ACC112 (cell line): ENCODE measurements around the gene MCOLN1.
A peak's percentile ranks its signal among the peaks of the same experiment; 100 is the strongest.

Experiments
- H2AFZ ChIP-seq: fragments of 200-600 bp; sonication (generic); one replicate; pipeline ENCODE4 v1.6.0; 2017; ENCODE audit warnings: antibody characterized with exemption, low read length; ENCODE audit not compliant: unreplicated experiment
- H3K27ac ChIP-seq: fragments of 200-600 bp; sonication (generic); 2 replicates; pipeline ENCODE4 v1.5.1; 2014; ENCODE audit warnings: low read depth, mild to moderate bottlenecking, antibody characterized with exemption, low read length, moderate library complexity
- H3K27me3 ChIP-seq: fragments of 200-600 bp; sonication (generic); 2 replicates; pipeline ENCODE4 v1.6.1; 2014; ENCODE audit warnings: mild to moderate bottlenecking, antibody characterized with exemption, low read length, moderate library complexity, mixed read lengths; ENCODE audit not compliant: insufficient read depth
- H3K36me3 ChIP-seq: fragments of 200-600 bp; sonication (generic); 2 replicates; pipeline ENCODE4 v1.6.1; 2016; ENCODE audit warnings: mild to moderate bottlenecking, antibody characterized with exemption, low read length, moderate library complexity, mixed read lengths; ENCODE audit not compliant: insufficient read depth
- H3K4me1 ChIP-seq: fragments of 200-600 bp; sonication (generic); one replicate; pipeline ENCODE4 v1.6.1; 2016; ENCODE audit warnings: low read length, mixed read lengths; ENCODE audit not compliant: insufficient read depth, unreplicated experiment, control insufficient read depth
- H3K4me3 ChIP-seq: fragments of 200-600 bp; sonication (generic); 2 replicates; pipeline ENCODE4 v1.5.1; 2014; ENCODE audit warnings: mild to moderate bottlenecking, low read depth, low read length
- H3K79me2 ChIP-seq: fragments of 200-600 bp; sonication (generic); one replicate; pipeline ENCODE4 v1.6.0; 2016; ENCODE audit warnings: low read length; ENCODE audit not compliant: control insufficient read depth, unreplicated experiment, insufficient read depth

MCOLN1 gene

DNA sequence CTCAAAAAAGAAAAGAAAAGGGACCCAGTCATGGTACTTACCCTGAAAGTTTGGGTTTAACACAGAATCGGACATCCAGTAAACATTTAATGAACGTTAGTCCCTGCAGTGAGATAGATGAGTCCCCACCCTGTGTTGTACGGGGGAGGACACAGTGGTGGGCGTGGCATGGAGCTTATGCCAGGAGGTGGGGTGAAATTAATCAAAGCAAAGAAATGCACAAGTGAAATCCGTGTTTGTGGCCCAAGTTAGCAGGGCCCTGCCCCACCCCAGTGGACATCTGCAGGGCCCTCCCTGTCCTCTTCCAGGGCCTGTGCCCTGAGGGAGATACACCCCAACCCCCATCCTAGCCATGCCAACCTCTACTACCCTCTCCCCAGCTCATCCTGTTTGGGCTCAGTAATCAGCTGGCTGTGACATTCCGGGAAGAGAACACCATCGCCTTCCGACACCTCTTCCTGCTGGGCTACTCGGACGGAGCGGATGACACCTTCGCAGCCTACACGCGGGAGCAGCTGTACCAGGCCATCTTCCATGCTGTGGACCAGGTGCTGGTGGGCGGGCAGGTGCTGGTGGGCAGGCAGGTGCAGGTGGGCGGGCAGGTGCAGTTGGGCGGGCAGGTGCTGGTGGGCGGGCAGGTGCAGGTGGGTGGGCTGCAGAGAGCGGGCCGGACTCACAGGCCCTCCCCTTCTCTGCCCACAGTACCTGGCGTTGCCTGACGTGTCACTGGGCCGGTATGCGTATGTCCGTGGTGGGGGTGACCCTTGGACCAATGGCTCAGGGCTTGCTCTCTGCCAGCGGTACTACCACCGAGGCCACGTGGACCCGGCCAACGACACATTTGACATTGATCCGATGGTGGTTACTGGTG, 3.9 kb downstream of the MCOLN1 start:
- H3K27ac ChIP-seq = no peak overlapping the region
- no peaks in the 10 kb centered on the region for H3K36me3 ChIP-seq
- H3K27me3 ChIP-seq = no peaks in the 10 kb centered on the region
- peaks cover 11% of the 10 kb centered on the region for H3K79me2 ChIP-seq
- no peak overlapping the region for H2AFZ ChIP-seq
- H3K4me3 ChIP-seq = no peak overlapping the region
- H3K4me1 ChIP-seq = no peaks in the 10 kb centered on the region

DNA sequence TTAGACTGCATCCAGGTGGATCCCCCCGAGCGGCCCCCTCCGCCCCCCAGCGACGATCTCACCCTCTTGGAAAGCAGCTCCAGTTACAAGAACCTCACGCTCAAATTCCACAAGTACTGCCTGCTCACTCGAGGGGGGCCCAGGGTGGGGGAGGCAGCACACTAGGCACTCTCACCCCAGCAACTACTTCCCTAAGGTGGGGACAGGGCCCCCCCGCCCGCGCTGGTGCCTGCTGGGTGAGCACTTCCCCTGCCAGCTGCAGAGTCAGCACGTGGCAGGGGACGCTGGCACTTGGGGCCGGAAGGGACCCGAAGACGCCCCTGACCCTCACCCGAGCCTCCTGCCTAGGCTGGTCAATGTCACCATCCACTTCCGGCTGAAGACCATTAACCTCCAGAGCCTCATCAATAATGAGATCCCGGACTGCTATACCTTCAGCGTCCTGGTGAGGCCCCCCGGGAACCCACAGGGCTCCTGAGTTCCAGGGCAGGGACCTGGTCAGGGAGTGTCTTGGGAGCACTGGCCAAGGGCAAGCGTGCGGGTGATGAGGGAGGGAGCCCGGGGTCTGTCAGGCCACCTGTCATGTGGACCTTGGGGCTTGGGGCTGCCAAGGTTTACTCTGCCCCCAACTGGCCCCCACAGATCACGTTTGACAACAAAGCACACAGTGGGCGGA, 5.2 kb downstream of the MCOLN1 start:
- no peak overlapping the region for H2AFZ ChIP-seq

DNA sequence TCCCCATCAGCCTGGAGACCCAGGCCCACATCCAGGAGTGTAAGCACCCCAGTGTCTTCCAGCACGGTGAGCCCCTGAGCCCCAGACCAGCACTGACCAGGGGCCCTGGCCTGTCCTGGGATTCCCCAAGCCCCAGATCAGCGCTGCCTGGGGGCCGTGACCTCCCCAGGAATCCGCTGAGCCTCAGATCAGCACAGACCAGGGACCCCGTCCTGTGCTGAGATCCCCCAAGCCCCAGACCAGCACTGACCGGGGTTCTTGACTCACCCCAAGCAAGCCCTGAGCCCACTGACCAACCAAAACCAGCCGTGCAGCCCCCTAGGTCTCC, 5.7 kb downstream of the MCOLN1 start:
- no peaks in the 10 kb centered on the region for H3K27me3 ChIP-seq
- no peak overlapping the region for H3K27ac ChIP-seq
- H3K4me3 ChIP-seq = no peak overlapping the region
- no peaks in the 10 kb centered on the region for H3K36me3 ChIP-seq
- peaks cover 9% of the 10 kb centered on the region for H3K79me2 ChIP-seq
- H2AFZ ChIP-seq = no peak overlapping the region
- no peaks in the 10 kb centered on the region for H3K4me1 ChIP-seq

More for the DNA sequence above, 5.2 kb downstream of the MCOLN1 start:
- H3K4me1 ChIP-seq = no peaks in the 10 kb centered on the region
- H3K79me2 ChIP-seq = peaks cover 11% of the 10 kb centered on the region
- H3K4me3 ChIP-seq = no peak overlapping the region
- H3K27me3 ChIP-seq = no peaks in the 10 kb centered on the region
- no peaks in the 10 kb centered on the region for H3K36me3 ChIP-seq
- no peak overlapping the region for H3K27ac ChIP-seq

DNA sequence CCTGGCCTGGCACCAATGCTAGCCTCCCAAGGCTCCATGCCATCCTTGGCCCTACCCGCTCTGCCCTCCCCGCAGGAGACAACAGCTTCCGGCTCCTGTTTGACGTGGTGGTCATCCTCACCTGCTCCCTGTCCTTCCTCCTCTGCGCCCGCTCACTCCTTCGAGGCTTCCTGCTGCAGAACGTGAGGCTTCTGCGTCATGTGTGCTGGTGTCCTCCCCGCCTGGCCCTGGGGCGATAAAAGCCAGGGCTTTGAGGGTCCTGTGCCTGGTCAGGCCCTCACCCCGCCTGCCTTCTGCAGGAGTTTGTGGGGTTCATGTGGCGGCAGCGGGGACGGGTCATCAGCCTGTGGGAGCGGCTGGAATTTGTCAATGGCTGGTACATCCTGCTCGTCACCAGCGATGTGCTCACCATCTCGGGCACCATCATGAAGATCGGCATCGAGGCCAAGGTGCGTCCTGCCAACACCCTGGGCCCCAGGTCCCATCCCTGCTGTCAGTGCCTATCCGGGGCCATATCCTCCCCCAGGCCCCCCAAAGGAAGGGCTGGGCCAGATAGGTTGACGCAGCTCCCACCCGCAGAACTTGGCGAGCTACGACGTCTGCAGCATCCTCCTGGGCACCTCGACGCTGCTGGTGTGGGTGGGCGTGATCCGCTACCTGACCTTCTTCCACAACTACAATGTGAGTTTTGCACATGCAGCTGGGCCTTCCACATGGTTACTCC, 6.3 kb downstream of the MCOLN1 start:
- no peaks in the 10 kb centered on the region for H3K27me3 ChIP-seq
- no peak overlapping the region for H3K4me3 ChIP-seq
- no peak overlapping the region for H3K27ac ChIP-seq
- no peaks in the 10 kb centered on the region for H3K4me1 ChIP-seq
- H3K79me2 ChIP-seq = peaks cover 3% of the 10 kb centered on the region
- no peaks in the 10 kb centered on the region for H3K36me3 ChIP-seq
- no peak overlapping the region for H2AFZ ChIP-seq

DNA sequence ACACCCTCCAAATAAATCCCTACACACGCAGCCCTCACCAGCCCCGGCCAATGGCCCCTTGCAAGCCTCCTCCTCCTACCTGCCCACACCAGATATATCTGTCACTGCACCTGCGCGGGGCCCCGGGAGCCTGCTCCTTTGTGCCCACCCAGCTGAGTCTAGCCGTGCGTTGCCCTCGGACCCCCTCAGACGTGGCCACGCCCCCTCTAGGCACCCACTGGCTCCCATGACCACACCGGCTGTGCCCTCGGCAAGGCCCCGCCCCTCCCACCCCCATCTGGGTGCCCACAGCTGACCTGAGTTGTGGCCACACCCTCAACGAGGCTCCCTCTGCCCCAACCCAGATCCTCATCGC, 6.8 kb downstream of the MCOLN1 start:
- Histone ChIP-seq H3K79me2 (peaks cover under 1% of the 10 kb centered on the region), H3K27ac (no peak overlapping the region), H3K27me3 (no peaks in the 10 kb centered on the region), H3K4me3 (no peak overlapping the region), H3K36me3 (no peaks in the 10 kb centered on the region), H2AFZ (no peak overlapping the region), H3K4me1 (no peaks in the 10 kb centered on the region)

DNA sequence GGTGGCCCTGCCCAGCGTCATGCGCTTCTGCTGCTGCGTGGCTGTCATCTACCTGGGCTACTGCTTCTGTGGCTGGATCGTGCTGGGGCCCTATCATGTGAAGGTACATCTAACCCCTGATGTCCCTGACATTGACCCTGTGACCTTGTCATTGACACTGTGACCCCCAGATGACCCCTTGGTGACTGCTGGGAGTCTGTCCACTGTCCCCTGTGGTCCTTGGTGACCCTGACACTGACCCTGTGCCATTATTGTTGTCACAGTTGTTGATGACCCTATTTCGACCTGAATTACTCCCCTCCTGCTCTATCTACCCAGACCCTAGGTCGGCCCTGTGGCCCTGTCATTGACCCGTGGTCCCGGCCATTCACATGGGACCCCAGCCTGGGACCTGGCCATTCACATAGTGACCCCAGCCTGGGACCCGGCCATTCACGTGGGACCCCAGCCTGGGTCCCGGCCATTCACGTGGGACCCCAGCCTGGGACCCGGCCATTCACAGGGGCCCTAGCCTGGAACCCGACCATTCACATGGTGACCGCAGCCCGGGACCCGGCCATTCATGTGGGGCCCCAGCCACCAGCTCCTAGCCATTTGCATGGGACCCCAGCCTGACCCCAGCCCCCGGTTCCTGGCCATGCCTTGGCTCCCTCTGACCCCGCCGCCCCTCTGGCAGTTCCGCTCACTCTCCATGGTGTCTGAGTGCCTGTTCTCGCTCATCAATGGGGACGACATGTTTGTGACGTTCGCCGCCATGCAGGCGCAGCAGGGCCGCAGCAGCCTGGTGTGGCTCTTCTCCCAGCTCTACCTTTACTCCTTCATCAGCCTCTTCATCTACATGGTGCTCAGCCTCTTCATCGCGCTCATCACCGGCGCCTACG, 7.4 kb downstream of the MCOLN1 start:
- no peaks in the 10 kb centered on the region for H3K4me1 ChIP-seq
- H3K27me3 ChIP-seq = no peaks in the 10 kb centered on the region
- no peaks in the 10 kb centered on the region for H3K36me3 ChIP-seq
- H3K79me2 ChIP-seq = no peaks in the 10 kb centered on the region
- no peak overlapping the region for H3K4me3 ChIP-seq
- H3K27ac ChIP-seq = no peak overlapping the region
- H2AFZ ChIP-seq = no peak overlapping the region

DNA sequence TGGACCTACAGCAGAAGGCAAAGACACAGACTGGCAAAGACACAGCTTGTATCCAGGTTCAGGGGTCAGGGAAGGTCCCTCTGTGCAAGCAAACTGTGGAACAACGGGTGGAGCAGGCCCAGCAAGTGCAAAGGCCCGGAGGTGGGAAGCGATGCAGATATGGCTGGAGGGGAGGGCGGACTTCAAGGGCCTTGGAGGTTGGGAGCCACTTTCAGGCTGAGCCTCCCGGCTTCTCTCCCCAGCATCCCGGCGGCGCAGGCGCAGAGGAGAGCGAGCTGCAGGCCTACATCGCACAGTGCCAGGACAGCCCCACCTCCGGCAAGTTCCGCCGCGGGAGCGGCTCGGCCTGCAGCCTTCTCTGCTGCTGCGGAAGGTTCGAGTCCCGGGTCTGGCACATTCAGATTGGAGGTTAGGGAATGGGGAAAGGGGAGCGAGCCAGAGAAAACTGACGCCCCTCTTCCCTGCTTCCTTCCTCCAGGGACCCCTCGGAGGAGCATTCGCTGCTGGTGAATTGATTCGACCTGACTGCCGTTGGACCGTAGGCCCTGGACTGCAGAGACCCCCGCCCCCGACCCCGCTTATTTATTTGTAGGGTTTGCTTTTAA, 11.0 kb downstream of the MCOLN1 start:
- Histone ChIP-seq H3K36me3 (no peaks in the 10 kb centered on the region), H2AFZ (peak overlapping the region; percentile 85), H3K27ac (no peak overlapping the region; the same call in 1 of the 2 replicates)

DNA sequence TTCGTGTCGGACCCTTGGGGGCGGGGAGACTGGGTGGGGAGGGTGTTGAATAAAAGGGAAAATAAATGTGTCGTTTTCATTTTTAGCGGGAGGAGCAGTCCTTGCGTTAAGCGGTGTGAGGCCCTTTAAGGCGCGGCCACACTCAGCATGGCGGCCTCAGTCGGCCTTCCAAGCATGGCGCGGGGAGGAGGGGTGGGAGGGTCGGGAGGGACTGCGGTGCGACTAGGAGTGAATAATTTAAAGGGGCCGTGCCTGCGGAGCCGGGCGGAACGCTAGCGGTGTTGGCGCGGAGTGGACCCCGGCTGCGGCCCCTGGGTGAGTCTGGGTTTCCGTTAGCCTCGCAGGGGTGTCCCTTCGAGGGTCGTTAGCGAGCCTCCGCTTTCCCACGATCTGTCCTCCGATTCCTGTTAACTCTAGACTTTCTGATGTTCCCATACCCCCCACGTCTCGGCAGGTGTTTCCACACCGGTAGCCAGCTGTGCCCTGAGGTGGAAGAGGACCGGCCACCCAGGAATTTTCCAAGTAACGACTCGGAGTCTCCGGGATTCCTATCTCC, 11.6 kb downstream of the MCOLN1 start:
- Histone ChIP-seq H3K27ac (peak overlapping the region; percentile 39), H3K27me3 (no peaks in the 10 kb centered on the region), H3K36me3 (no peaks in the 10 kb centered on the region), H3K4me1 (no peaks in the 10 kb centered on the region), H3K79me2 (no peaks in the 10 kb centered on the region), H3K4me3 (peak overlapping the region; percentile 92), H2AFZ (peak overlapping the region; percentile 85)

More for the DNA sequence above, 11.0 kb downstream of the MCOLN1 start:
- Histone ChIP-seq H3K4me3 (peak overlapping the region; percentile 92), H3K27me3 (no peaks in the 10 kb centered on the region), H3K79me2 (no peaks in the 10 kb centered on the region), H3K4me1 (no peaks in the 10 kb centered on the region)

DNA sequence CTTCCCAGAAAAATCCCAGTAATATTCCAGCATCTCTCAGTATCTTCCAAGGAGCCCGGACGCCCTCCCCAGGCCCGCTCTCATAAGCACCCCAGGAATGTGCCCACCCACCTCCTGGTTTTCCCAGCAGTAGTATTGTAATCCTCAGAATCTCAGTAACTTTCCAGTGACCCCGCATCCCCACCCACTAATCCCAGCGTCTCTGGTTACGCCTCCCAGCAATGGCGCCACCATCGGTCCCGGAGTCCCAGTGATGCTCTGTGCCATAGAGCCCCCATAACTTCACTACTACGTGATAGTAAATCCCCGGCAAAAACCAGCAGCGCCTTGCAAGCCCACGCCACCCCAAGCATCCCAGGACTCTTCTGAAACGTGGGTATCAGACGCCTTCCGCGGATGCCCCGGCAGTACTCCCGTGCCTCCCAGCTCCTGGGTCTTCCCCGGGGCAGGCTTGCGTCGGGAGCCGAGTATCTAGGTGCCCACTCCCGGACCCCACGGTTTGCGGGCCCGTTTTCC, 12.2 kb downstream of the MCOLN1 start:
- H2AFZ ChIP-seq = peak overlapping the region; percentile 50
- H3K27me3 ChIP-seq = no peaks in the 10 kb centered on the region
- H3K36me3 ChIP-seq = no peaks in the 10 kb centered on the region
- H3K79me2 ChIP-seq = no peaks in the 10 kb centered on the region
- H3K27ac ChIP-seq = peak overlapping the region; percentile 39
- H3K4me3 ChIP-seq = peak overlapping the region; percentile 92
- no peaks in the 10 kb centered on the region for H3K4me1 ChIP-seq
